Activated CD8-positive, alpha-beta memory T cell treated with anti-CD3 and anti-CD28 coated beads for 4 hours (primary cell): Measurements from ENCODE around the gene DIP2C.
"Not testable (repeated sequence)": the region's sequence is repeated elsewhere in the genome, so short reads cannot be mapped to it uniquely, and the experiment has no call there.

Source experiments
- DNase-seq, 2 donors: peaks; one replicate each; pipeline ENCODE4 v3.0.0-alpha.2; 2020; ENCODE audit warnings: low read depth in 2 of 2

The DIP2C gene

GRCh38 chr10:535952-536351, 153.5 kb downstream of the DIP2C start:
- DNase-seq, result no peak

- no peak for DNase-seq
Measured at GRCh38 chr10:535051-535450, 154.4 kb downstream of the DIP2C start.

GRCh38 chr10:534047-534566, 155.4 kb downstream of the DIP2C start:
- no peak for DNase-seq

GRCh38 chr10:533611-534010, 155.9 kb downstream of the DIP2C start:
- DNase-seq, result no peak

- no peak for DNase-seq
Measured at GRCh38 chr10:533186-533585, 156.3 kb downstream of the DIP2C start.

GRCh38 chr10:532331-532730, 157.1 kb downstream of the DIP2C start:
- DNase-seq, result not testable (repeated sequence)

GRCh38 chr10:531541-531940, 157.9 kb downstream of the DIP2C start:
- no peak for DNase-seq

GRCh38 chr10:530717-531116, 158.8 kb downstream of the DIP2C start:
- DNase-seq, result no peak

GRCh38 chr10:529468-530230, 159.8 kb downstream of the DIP2C start:
- DNase-seq, result no peak

- no peak for DNase-seq
Measured at GRCh38 chr10:528173-529165, 161.0 kb downstream of the DIP2C start.

GRCh38 chr10:527416-527815, 162.1 kb downstream of the DIP2C start:
- no peak for DNase-seq

- DNase-seq, result no peak
Measured at GRCh38 chr10:526651-527312, 162.7 kb downstream of the DIP2C start.

GRCh38 chr10:525565-526315, 163.7 kb downstream of the DIP2C start:
- no peak for DNase-seq

- DNase-seq, result no peak
Measured at GRCh38 chr10:523925-524324, 165.5 kb downstream of the DIP2C start.

- DNase-seq, result no peak
Measured at GRCh38 chr10:522350-522749, 167.1 kb downstream of the DIP2C start.

GRCh38 chr10:521261-522250, 167.9 kb downstream of the DIP2C start:
- DNase-seq, result no peak

- no peak for DNase-seq
Measured at GRCh38 chr10:520402-520787, 169.1 kb downstream of the DIP2C start.

- DNase-seq, result no peak
Measured at GRCh38 chr10:519716-520401, 169.6 kb downstream of the DIP2C start.

GRCh38 chr10:519055-519715, 170.3 kb downstream of the DIP2C start:
- DNase-seq, result no peak
